Pancreas (tissue), 10 donors: ENCODE data around the gene SGCA. TPM values are rescaled to one million over a fixed set of nuclear protein-coding genes. Genes with fewer than 3 reads are reported as not detected.

Experiments used
- ATAC-seq, 4 donors: fragments of 200-7000 bp; cut with Tn5 transposase; one replicate each; pipeline versions ENCODE4 v1.8.0 to v1.9.1; 2020; ENCODE audit warnings: mild to moderate bottlenecking in 4 of 4, moderate library complexity in 4 of 4
- DNase-seq, 6 donors: peaks; one replicate each; pipeline ENCODE4 v3.0.0-alpha.2; 2020
- FAIRE-seq: peaks from 2 replicates; lab custom pipeline; 2012; peaks lifted over from hg19 to GRCh38; lab: Jason Lieb, UNC
- H3K27ac ChIP-seq, 4 donors: fragments of 200-600 bp; sonication (generic); 1 replicate in 3 of 4; 2 replicates in 1 of 4; pipeline versions ENCODE4 v1.5.0 to v1.8.0; 2020
- H3K27me3 ChIP-seq, 4 donors: fragments of 200-600 bp; one replicate each; pipeline ENCODE4 v1.8.0; 2021
- H3K36me3 ChIP-seq, 3 donors: fragments of 200-600 bp; sonication (generic) in 1 of 3; one replicate each; pipeline versions ENCODE4 v1.5.0 to v1.8.0; 2020 to 2021
- H3K4me1 ChIP-seq, 3 donors: fragments of 200-600 bp; one replicate each; pipeline ENCODE4 v1.8.0; 2021
- H3K4me3 ChIP-seq, 4 donors: fragments of 200-600 bp; sonication (generic) in 2 of 4; one replicate each; pipeline versions ENCODE4 v1.5.0 to v1.8.0; 2020 to 2021
- H3K9me3 ChIP-seq, 4 donors: fragments of 200-600 bp; one replicate each; pipeline ENCODE4 v1.8.0; 2021
- WGBS, 2 donors: extraction: QIAGEN DNeasy Blood & Tissue Kit; methylation state at CpG; one replicate each; pipeline ENCODE4 v1.1.7; 2013; 5-methylcytosine and 5-hydroxymethylcytosine counted together
- intact Hi-C, 3 donors: fragments of 100-400 bp; cut with DNase I; formaldehyde crosslinking; loops; one replicate each; pipeline versions ENCODE4 v1.11.1 to v1.14.2; 2022
- polyA plus RNA-seq, 2 donors: library from polyadenylated mRNA; stranded (reverse); fragments of 200-250 nt; gene quantifications; one replicate each; pipeline ENCODE4 v1.2.3, GENCODE V29; 2013
- total RNA-seq, 6 donors: library from RNA; stranded (reverse); fragmentation: NEBNext Ultra II Directional in 4 of 6; extraction: Animal tissue kit (Norgen Biotek cat#: 25700) in 4 of 6; gene quantifications; one replicate each; pipeline versions ENCODE4 v1.2.1 to v1.2.4, GENCODE V29; 2021 to 2023
- TF ChIP-seq, protein P1 (sequence below), 4 donors: fragments of 200-600 bp; sonication (generic) in 3 of 4; IDR thresholded peaks; one replicate each; pipeline versions ENCODE4 v1.5.0 to v1.8.0; 2021; ENCODE audit warnings: antibody characterized with exemption in 4 of 4
- donor health status: healthy with polysubstance abuse.
- donor health status: DM: no; HTN: no; CAD: no; lungs with moderate emphysema.
- donor health status: DM: no; HTN: no; CAD: no.
- donor health status: control.
- donor health status: control.
- donor health status: Bipolar disorder and iron deficiency.
- donor health status: DM: yes; HTN: yes; CAD: no.
- donor health status: DM: no; HTN: no; CAD: no.
- donor health status: DM: no; HTN: no; CAD: no.
- donor health status: DM: yes; HTN: yes; CAD: no.

The SGCA gene
- total and polyA plus RNA-seq, 8 donors, result 0.31 to 3.0 (median 1.1) TPM; not detected in 3

DNA sequence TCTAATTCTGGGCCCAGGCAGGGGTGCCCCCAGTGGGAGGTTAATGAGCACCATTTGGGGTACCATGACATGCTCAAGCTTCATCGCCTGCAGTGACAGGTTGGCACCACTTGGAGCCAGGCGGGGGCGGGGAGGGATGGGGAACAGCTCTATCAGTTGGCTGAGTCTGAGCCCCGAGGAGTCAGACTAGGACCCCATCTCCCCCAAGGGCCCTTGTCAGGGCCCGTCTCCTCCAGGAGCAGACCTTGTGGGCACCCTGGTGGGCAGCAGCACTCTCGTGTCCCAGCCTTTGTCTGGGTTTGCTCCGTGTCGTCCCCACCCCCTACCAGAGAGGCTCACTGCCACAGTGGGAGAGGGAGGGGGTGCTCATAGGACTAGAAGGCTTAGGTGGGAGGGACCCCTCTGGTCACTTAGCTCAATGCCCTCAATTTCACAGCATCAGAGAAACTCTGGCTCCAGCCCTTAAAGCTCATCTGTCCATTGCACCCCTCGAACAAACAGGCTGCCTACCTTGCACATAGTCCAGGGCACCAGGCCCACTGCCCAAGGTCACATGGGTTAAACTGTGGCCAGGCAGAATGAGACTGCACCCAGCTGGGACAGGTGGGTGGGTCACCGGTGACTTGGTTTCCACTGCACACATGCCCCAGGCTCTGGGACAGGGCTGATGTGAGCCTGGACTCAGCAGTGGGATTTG is 19.4 kb upstream of the SGCA start:
- intact Hi-C loops, result no loop called here
- Histone ChIP-seq H3K4me3 (peak overlapping the region in 2 of 4 donors; percentile 70 to 93), H3K9me3 (no peaks in the 10 kb centered on the region), H3K36me3 (peaks cover 0 to 19% (median 7%) of the 10 kb centered on the region in 3 donors), H3K4me1 (peaks cover 5 to 11% (median 10%) of the 10 kb centered on the region in 3 donors), H3K27me3 (no peaks in the 10 kb centered on the region), H3K27ac (peak overlapping the region in 2 of 4 donors; percentile 23 to 28)
- no peak for ATAC-seq
- TF ChIP-seq, protein P1, sequence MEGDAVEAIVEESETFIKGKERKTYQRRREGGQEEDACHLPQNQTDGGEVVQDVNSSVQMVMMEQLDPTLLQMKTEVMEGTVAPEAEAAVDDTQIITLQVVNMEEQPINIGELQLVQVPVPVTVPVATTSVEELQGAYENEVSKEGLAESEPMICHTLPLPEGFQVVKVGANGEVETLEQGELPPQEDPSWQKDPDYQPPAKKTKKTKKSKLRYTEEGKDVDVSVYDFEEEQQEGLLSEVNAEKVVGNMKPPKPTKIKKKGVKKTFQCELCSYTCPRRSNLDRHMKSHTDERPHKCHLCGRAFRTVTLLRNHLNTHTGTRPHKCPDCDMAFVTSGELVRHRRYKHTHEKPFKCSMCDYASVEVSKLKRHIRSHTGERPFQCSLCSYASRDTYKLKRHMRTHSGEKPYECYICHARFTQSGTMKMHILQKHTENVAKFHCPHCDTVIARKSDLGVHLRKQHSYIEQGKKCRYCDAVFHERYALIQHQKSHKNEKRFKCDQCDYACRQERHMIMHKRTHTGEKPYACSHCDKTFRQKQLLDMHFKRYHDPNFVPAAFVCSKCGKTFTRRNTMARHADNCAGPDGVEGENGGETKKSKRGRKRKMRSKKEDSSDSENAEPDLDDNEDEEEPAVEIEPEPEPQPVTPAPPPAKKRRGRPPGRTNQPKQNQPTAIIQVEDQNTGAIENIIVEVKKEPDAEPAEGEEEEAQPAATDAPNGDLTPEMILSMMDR (IDR thresholded peaks at IDR 0.05), result no peak
- peak in 1 of 6 donors; percentile 63 for DNase-seq
- no peak for FAIRE-seq
- WGBS, 2 donors, result 63 to 67% methylated on average over 10 of the region's 10 CpGs

DNA sequence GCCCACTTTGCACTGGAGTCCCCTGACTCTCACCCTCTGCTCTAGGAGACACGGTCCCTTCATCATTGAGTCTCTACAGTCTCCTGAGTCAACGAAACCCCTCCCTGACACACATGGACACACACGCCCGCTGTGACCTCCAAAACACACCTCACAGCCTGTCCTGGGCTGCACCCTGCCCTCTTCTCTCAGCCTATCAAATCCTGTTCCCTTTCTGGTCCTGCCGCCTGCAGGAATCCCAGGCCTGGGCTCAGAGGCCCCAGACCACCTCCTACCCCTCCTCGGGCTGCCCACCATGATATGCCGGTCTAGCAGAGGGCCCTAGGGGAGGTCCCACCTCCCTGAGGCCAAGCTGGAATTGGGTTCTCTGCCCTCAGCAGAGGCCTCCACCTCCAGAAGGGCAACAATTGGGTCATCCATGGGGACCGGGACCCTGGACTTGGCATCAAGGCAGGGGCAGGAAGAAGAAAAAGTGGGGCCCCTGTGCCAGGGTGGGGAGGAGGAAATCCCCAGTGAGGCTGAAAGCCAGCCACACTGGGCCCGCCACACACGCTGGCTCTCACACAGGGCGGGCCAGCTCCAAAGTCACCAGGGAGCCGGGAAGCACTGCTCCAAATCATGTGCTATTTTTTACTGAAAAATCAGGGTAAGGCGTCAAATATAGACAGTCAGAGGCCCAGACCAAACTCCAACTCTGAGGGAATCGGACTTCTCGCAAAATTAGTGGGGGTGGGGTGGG is 18.7 kb upstream of the SGCA start:
- peak overlapping the region in 2 of 4 donors; percentile 70 to 93 for H3K4me3 ChIP-seq
- no peak for FAIRE-seq
- peak in 2 of 6 donors; percentile 53 to 60 for DNase-seq
- H3K36me3 ChIP-seq, result peaks cover 0 to 19% (median 7%) of the 10 kb centered on the region in 3 donors
- H3K4me1 ChIP-seq, result peaks cover 5 to 11% (median 10%) of the 10 kb centered on the region in 3 donors
- no peaks in the 10 kb centered on the region for H3K9me3 ChIP-seq
- H3K27me3 ChIP-seq, result no peaks in the 10 kb centered on the region
- TF ChIP-seq, protein P1 (IDR thresholded peaks at IDR 0.05), result no peak
- intact Hi-C loops, result no loop called here
- no peak for ATAC-seq
- 35 to 45% methylated on average over 15 of the region's 15 CpGs for WGBS, 2 donors
- peak overlapping the region in 3 of 4 donors; percentile 10 to 85 (median 23) for H3K27ac ChIP-seq

GRCh38 chr17:50147841-50148225 is 18.0 kb upstream of the SGCA start:
- FAIRE-seq (no peak), DNase-seq (peak in 4 of 6 donors; percentile 63 to 74 (median 66)), ATAC-seq (peak; percentile 6 to 25 (median 16))
- TF ChIP-seq, protein P1 (IDR thresholded peaks at IDR 0.05), result no peak
- no peaks in the 10 kb centered on the region for H3K27me3 ChIP-seq
- intact Hi-C loops, result no loop called here
- peaks cover 0 to 13% (median 0%) of the 10 kb centered on the region in 3 donors for H3K36me3 ChIP-seq
- peaks cover 10 to 16% (median 10%) of the 10 kb centered on the region in 3 donors for H3K4me1 ChIP-seq
- peak overlapping the region in 2 of 4 donors; percentile 85 to 86 for H3K27ac ChIP-seq
- 7 to 14% methylated on average over 5 of the region's 5 CpGs for WGBS, 2 donors
- H3K4me3 ChIP-seq, result peak overlapping the region in 3 of 4 donors; percentile 70 to 93 (median 75)
- no peaks in the 10 kb centered on the region for H3K9me3 ChIP-seq

- H3K27me3 ChIP-seq, result no peaks in the 10 kb centered on the region
- TF ChIP-seq, protein P1 (IDR thresholded peaks at IDR 0.05), result no peak
- intact Hi-C loops, result no loop called here
- no peaks in the 10 kb centered on the region for H3K9me3 ChIP-seq
- DNase-seq (peak; percentile 83 to 87 (median 84)), FAIRE-seq (no peak), ATAC-seq (peak; percentile 28 to 45 (median 37))
- H3K36me3 ChIP-seq, result peaks cover 0 to 7% (median 0%) of the 10 kb centered on the region in 3 donors
- H3K4me3 ChIP-seq, result peak overlapping the region; percentile 70 to 93 (median 80)
- H3K27ac ChIP-seq, result peak overlapping the region in 3 of 4 donors; percentile 22 to 86 (median 85)
- 3 to 4% methylated on average over 20 to 24 of the region's 25 CpGs for WGBS, 2 donors
- peaks cover 10 to 16% (median 10%) of the 10 kb centered on the region in 3 donors for H3K4me1 ChIP-seq
These were observed 17.3 kb upstream of the SGCA start for GRCh38 chr17:50148226-50149090.
